8988T (cell line): ENCODE measurements around the gene GRHPR.

ENCODE experiments used
- DNase-seq: peaks from one replicate; pipeline ENCODE4 v3.0.0; 2011

GRHPR gene

GRCh38 chr9:37399336-37399735 is 23.2 kb upstream of the GRHPR start:
- DNase-seq: no peak

- no peak for DNase-seq
These were observed 17.9 kb upstream of the GRHPR start for GRCh38 chr9:37404590-37404989.

- no peak for DNase-seq
These were observed 17.1 kb upstream of the GRHPR start for GRCh38 chr9:37405350-37405749.

GRCh38 chr9:37405764-37406380 is 16.6 kb upstream of the GRHPR start:
- DNase-seq: no peak

- DNase-seq: no peak
These were observed 15.7 kb upstream of the GRHPR start for GRCh38 chr9:37406603-37407401.

DNA sequence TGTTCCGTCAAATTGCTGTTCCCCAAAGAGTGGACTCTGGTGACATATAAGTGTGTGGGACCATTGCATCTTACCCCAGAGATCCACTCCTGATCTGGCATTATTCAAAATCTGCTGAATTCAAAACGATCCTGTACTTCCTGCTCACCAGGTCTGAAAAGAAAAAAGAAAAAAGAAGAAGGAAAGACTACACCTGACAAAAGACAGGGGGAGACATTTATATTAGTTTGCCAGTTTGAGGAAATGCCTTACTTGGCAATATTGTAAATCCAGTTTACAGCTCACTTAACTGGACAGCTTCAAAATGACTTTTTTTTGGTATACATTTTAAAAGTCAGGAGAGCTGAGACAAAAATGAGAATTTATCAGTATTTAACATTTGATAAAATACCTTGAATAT is 15.0 kb upstream of the GRHPR start:
- DNase-seq: no peak

- no peak for DNase-seq
These were observed 13.4 kb upstream of the GRHPR start for GRCh38 chr9:37408933-37409710.

DNA sequence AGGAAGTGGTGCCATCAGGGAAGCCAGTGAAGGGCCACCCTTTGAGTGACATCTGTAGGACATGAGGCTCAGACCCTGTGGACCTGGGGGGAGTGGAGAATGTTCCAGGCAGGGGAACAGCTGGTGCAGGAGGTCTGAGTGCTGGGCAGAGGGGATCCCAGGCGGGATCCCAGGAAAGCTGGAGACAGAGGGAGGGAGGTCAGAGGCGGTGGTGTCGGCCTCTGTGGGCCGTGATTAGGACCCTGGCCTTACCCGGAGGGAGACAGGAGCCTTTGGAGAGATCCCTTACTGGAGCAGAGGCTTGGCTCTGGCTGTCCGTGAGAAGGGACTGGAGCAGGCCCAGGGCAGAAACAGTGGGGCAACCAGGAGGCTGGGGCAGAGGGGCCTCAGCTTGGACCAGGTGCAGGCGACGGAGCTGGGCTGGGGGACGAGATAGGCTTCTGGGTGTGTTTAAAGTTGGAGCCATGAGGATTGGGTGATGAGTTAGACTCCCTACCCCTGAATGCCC is 12.1 kb upstream of the GRHPR start:
- DNase-seq: no peak

DNA sequence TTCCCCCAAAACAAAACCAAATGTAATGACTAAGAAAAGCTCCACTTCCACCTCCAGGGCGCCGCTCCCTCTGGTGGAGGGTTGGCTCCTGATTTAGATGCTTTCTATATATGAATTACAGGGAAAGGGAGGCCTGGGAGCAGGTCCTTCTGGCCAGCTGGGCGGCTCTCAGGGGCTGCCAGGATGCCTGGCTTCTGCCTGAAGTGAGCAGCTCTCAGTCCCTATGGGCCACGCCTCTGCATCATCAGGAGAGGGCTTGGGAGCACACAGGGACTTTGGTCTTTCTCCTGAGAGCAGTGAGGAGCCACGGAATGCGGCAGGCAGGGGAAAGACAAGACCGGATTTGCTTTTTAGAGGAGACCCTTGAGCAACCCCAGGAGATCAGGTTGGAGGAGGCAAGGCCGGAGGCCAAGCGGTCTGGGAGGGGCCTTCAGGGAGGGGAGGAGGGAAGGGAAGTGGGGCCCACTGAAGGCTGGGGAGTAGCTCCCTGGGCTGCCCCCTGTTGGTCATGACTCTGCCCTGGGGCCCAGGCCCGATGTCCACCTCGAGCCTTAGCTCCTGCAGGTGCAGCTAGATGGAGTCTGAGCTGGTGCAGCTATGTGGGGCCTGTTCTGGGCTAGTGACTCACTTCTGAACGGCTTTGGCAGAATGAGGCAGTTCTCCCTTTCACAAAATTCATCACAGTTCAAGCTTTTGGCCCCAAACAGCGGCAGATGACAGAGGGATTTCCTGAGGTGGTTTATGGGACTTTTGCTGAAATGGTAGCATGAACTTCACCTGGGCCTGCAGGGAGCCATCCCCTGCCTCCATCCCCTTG is 11.3 kb upstream of the GRHPR start:
- peak; percentile 55 for DNase-seq

DNA sequence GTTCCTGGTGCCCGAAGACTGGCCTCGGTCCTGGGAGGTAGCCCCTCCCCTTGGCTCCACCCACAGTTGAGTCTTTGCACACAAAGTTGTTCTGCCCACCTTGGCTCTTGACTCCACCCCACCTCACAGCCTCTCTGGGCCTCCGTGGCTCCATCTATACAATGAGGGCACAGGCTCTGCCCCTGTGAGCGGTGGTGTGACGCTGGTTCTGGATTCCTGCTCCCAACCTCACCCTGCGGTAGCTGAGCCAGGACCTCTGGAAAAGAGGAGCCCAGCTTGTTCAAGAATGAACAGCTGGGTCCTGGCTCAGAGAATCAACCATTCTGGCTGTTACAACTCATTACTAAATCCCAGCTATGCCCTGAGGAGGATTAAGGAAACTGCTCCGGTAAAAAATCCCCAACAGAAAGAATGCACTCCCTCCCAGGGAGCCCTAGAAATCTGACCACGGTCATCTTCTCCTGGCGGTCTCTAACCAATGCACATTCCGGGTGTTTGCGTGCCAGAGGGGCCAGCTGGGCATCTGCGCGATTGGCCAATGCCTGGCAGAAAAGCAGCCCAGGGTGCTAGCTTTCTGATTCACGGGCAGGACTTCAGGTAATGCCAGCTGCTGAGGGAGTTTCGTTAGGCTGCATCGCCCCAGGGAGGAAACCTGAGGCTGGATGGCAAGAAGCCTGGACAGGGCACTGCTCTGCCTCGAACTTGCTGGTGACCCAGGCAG is 9.9 kb upstream of the GRHPR start:
- no peak for DNase-seq

DNA sequence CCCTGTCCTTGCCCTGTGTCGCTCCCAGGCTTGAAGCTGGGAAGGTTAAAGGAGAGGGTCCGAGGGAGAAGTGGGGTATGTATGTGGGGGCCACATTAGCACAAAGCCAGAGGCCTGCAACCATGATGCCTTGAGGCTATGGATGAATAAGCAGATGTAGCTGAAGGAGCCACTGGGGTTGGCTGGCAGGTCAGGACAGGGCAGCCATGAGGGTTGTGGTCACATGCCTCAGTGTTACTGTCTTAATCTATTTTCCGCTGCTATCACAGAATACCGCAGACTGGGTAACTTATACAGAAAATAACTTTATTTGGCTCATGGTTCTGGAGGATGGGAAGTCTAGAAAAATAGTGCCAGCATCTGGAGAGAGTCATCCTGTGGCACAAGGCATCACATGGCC is 9.2 kb upstream of the GRHPR start:
- DNase-seq: no peak

GRCh38 chr9:37414503-37414943 is 8.0 kb upstream of the GRHPR start:
- DNase-seq: no peak

DNA sequence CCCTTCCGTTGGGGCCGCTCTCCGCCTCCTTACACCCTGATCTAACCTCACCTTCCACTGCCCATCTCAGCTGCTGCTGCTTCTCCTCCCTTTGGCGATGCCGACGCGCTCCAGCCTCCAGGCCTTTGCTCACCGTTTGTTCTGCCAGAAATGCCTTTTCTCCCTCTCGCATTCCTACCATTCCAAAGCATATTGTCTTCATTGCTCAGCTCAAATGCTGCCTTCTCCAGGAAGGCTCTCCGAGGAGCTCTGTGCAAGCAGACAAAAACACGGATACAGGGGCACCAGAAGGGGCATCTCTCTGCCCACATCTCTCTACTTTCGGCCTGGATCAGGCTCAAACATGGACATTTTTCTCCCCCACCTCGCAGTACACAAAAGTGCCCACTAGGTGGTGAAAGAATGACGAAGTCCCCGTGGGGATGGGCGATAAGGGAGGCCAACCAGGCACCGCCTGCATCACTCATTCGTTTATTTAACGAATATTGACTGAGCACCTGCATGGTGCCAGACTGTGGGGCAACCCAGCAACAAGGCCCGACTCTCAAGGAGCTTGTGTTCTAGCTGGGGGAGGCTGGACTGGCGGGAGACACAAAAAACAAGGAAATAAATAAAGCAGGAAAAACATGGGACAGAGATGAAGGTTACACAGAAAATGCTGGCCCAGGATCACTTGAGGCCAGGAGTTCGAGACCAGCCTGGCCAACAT is 7.3 kb upstream of the GRHPR start:
- peak; percentile 58 for DNase-seq

DNA sequence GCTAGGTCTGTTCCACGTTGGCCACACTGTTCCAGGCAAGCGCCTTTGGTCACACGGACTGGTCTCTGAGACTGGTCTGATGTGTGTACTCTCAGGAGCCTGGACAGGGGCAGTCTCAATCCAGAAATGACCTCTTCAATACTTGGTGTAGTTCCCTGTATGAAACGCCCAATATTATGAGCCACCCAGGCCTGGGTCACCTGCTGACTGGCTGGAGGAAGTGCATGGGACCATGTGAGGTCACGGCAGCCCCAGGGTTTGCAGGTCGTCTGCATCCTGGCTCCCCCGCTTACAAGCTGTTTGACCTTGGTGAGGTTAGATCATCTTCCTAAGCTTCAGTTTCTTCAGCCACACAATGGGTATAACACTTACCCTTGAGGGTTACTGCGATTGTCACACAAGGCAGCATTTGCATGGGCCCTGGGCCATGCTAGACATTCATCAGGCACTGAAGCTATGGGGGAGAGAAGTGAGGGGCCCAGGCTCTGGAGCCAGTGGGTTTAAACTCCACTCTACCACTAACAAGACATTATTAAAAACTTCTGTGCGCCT is 5.2 kb upstream of the GRHPR start:
- no peak for DNase-seq

DNA sequence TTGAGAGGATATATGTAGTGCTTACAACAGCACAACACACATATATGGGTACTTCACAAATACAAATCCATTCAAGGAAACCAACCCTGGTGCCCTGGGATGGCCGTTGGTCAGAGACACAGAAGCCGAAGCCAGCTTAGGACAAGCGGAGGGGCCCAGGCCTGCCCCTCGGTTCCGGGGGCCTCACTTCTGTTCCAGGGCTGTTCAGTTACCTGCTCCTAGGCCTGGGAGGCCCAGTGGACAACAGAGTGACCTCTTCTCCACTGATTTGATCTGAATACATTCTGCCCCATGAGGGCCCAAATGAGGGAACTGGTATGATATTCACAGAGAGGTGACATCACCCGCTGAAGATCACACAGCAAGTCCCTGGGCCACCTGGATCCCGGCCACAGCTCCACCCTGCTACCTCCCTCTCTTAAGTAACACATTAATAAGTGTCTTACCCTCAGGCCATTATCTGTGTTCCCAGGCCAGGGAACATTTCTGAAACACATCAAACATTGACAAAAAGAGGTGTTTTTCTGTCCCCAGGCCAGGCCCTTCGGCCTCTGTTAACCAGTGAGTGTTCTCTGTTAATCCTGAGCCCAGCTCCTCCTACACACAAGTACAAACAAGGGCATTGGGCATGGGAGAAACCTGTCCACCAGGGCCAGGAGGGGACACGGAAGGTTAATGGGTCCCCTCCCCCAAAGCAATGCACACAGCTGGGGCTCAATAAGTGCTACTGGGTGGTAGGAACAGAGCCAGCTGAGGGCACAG is 4.5 kb upstream of the GRHPR start:
- no peak for DNase-seq

GRCh38 chr9:37419204-37419603 is 3.3 kb upstream of the GRHPR start:
- no peak for DNase-seq

GRCh38 chr9:37420271-37421215 is 2.0 kb upstream of the GRHPR start:
- DNase-seq: no peak

GRCh38 chr9:37421914-37422288 is 595 bp upstream of the GRHPR start:
- DNase-seq: no peak

- DNase-seq: no peak
These were observed 1.0 kb downstream of the GRHPR start for GRCh38 chr9:37423508-37423907.
